Measurements from ENCODE around the gene AKAP13. TPM values are rescaled to one million over a fixed set of nuclear protein-coding genes. Genes with fewer than 3 reads are reported as not detected.

Gene AKAP13
- total RNA-seq, 2 experiments from 2014 or later = 106 to 113 TPM

DNA sequence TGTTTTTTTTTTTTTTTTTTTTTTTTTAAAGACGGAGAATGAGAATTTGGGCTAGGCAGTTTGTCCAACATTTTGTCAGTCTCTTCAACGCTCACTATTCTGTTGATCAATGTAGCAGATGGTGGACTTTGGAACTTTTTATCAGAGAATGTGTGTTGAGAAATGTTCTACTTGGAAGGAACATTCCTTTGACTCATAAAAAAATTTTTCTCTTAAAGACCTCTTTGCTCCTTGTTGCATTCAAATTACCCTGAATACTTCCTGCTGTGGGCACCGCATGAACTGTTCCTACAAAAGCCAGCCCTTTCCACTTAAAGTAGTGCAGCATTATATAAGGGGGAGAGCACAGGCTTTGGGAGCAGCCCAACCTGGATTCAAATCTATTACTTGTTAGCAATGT lies 182.9 kb downstream of the AKAP13 start:
- Mint-ChIP-seq H3K4me3 (no peak overlapping the region), H3K4me1 (ENCODE audit: low read depth) (peaks cover 25% of the 10 kb centered on the region), H3K36me3 (no peaks in the 10 kb centered on the region), H3K9me3 (no peaks in the 10 kb centered on the region), H3K27me3 (no peaks in the 10 kb centered on the region), H3K27ac (no peak overlapping the region)
- ChIA-PET POLR2A (no interaction called here), CTCF (no interaction called here)
- no peak for DNase-seq
- intact Hi-C loops (cut with micrococcal nuclease) = no loop called here

DNA sequence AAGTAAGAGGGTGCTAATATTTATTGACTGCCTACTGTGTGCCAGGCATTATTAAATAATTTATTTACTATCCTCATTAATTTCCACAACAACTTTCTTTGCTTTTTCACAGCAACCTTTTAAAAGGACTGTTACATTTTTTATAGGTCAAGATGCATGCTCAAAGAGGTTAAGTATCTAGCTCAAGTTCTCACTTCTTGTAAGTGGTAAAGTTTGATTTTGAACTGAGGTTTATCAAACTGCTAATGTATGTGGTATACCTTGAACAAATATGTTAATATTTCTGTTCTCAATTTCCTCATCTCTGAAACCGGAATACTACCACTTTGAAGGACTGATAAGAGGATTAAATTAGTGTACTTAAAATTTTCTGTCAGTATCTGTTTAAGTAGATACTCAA lies 183.3 kb downstream of the AKAP13 start:
- no peaks in the 10 kb centered on the region for H3K9me3 Mint-ChIP-seq
- POLR2A ChIA-PET = no interaction called here
- CTCF ChIA-PET = no interaction called here
- H3K27me3 Mint-ChIP-seq = no peaks in the 10 kb centered on the region
- H3K36me3 Mint-ChIP-seq = no peaks in the 10 kb centered on the region
- intact Hi-C loops (cut with micrococcal nuclease) = no loop called here
- peaks cover 20% of the 10 kb centered on the region for H3K4me1 Mint-ChIP-seq (ENCODE audit: low read depth)
- DNase-seq = no peak
- no peak overlapping the region for H3K27ac Mint-ChIP-seq
- no peak overlapping the region for H3K4me3 Mint-ChIP-seq

DNA sequence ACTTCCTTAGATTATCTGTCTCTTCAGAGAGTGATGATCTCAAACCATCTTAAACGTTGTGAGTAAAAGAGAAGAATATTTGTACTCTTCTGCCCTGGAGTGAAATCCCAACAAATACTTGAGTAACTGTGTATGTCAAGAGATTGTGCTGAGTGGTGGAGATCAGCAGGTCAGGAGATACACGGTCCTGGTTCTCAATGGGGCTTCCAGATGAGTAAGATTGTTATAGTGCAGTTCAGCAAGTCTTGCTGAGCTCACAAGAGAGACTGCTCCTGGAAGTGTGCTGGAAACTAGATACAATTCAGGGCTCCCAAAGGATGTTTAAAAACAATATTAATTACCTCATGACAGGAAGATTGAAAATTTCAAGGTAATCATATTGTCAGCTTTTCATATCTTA lies 184.3 kb downstream of the AKAP13 start:
- Mint-ChIP-seq H3K4me1 (ENCODE audit: low read depth) (peaks cover 14% of the 10 kb centered on the region), H3K27me3 (no peaks in the 10 kb centered on the region), H3K36me3 (peaks cover 3% of the 10 kb centered on the region), H3K27ac (no peak overlapping the region), H3K4me3 (no peak overlapping the region), H3K9me3 (no peaks in the 10 kb centered on the region)
- no peak for DNase-seq
- CTCF ChIA-PET = interaction anchor here (0.9 kb wide), 1 partner anchor 231 kb away, joined by 3 read pairs; no protein-coding TSS in a partner anchor
- POLR2A ChIA-PET = no interaction called here
- intact Hi-C loops (cut with micrococcal nuclease) = no loop called here

DNA sequence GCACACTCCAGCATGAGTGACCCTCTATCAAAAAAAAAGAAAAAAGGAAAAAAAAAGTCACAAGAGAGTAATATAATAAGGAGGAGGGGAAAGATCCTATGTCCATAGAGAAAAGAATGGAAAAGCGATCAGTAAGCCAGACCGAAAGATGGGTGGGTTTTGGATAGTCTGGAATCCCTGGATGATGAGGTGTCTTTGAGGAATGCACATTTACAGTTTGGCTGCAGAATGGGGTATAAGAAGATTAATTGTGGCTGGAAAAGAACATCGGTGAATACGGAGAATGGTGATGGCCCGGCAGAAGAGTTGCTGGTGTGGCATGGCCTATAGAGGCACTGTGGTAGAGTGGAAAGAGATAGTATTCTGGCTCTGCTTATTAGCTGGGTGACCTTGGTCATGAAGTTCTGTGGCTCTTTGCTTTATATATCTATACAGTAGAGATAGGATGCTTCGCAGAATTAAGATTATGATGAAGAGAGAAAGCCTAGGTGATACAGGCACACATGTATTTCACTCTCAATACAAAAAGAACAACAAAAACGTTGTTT lies 187.9 kb downstream of the AKAP13 start:
- no peak for DNase-seq
- Mint-ChIP-seq H3K27ac (no peak overlapping the region), H3K36me3 (peaks cover 4% of the 10 kb centered on the region), H3K4me1 (ENCODE audit: low read depth) (peaks cover 32% of the 10 kb centered on the region), H3K27me3 (no peaks in the 10 kb centered on the region), H3K4me3 (no peak overlapping the region), H3K9me3 (no peaks in the 10 kb centered on the region)
- CTCF ChIA-PET = interaction anchor here (0.9 kb wide), 1 partner anchor 10 kb away, joined by 4 read pairs; no protein-coding TSS in a partner anchor
- POLR2A ChIA-PET = interaction anchor here (0.7 to 1.0 kb wide), 2 partner anchors 8 to 210 kb away, joined by 3 to 5 read pairs; no protein-coding TSS in a partner anchor
- intact Hi-C loops (cut with micrococcal nuclease) = no loop called here

DNA sequence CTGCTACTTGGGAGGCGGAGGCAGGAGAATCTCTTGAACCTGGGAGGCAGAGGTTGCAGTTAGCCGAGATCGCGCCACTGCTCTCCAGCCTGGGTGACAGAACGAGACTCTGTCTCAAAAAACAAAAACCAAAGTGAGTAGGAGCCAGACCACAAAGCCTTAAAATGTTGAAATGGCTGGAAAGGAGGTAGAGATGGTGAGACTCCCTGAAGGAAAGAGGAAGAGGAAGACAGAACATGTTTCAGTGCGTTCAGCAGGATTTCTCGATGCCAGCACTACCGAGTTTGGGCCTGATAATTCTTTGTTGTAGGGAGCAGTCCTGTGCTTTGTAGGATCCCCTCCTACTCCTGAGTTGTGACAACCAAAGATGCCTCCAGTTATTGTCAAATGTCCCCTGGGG lies 189.9 kb downstream of the AKAP13 start:
- Mint-ChIP-seq H3K27me3 (no peaks in the 10 kb centered on the region), H3K36me3 (peaks cover 4% of the 10 kb centered on the region), H3K4me3 (no peak overlapping the region), H3K9me3 (no peaks in the 10 kb centered on the region), H3K4me1 (ENCODE audit: low read depth) (peaks cover 25% of the 10 kb centered on the region), H3K27ac (no peak overlapping the region)
- intact Hi-C loops (cut with micrococcal nuclease) = no loop called here
- POLR2A ChIA-PET = no interaction called here
- no peak for DNase-seq
- CTCF ChIA-PET = no interaction called here

DNA sequence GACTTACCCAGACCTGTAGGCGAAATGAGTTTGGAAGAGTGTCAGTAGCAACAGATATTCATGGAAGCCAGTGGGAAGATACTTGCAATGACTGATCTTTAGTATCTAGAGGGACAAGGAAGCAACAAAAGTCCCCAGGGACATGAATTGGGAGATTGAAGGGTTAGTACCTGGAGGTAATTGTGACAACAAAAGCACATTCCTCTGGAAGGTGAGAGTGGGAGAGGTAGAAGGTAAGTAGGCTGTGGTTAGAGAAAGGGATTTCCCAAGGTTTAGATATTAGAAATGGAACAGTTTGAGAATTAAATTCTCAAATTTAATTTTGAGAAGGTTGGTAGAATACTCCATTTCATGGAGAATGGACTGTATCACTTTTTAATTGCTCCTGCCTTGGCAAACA lies 191.4 kb downstream of the AKAP13 start:
- H3K27me3 Mint-ChIP-seq = no peaks in the 10 kb centered on the region
- H3K36me3 Mint-ChIP-seq = peaks cover 4% of the 10 kb centered on the region
- peaks cover 25% of the 10 kb centered on the region for H3K4me1 Mint-ChIP-seq (ENCODE audit: low read depth)

DNA sequence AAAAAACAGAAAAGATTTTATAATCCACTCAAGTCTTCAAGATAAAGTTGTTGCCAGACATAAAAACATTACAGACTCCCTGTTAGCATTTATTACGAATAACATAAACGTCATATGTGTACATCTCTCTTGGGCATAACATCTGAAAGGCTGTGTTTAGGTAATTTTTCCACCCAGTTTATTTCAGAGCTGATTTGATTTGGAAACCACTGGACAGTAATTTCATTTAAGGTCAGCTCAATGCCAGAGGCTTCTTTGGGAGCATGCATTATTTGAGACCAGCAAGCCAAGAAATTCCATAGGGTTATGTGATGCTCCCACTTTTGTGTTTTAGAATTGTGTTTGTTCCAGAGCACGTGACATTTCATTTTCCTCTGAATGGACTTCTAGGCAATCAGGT lies 196.0 kb downstream of the AKAP13 start:
- Mint-ChIP-seq H3K27ac (no peak overlapping the region), H3K4me1 (ENCODE audit: low read depth) (peaks cover 36% of the 10 kb centered on the region), H3K4me3 (no peak overlapping the region), H3K9me3 (no peaks in the 10 kb centered on the region), H3K36me3 (peaks cover 24% of the 10 kb centered on the region), H3K27me3 (no peaks in the 10 kb centered on the region)
- ChIA-PET POLR2A (interaction anchor here (0.8 kb wide), 1 partner anchor 9 kb away, joined by 5 read pairs; no protein-coding TSS in a partner anchor), CTCF (interaction anchor here (1.1 to 1.5 kb wide), 2 partner anchors 10 to 280 kb away, joined by 3 to 5 read pairs; no protein-coding TSS in a partner anchor)
- DNase-seq = no peak
- intact Hi-C loops (cut with micrococcal nuclease) = no loop called here

More for the DNA sequence above, 191.4 kb downstream of the AKAP13 start:
- POLR2A ChIA-PET = no interaction called here
- H3K4me3 Mint-ChIP-seq = no peak overlapping the region
- no peak for DNase-seq
- CTCF ChIA-PET = no interaction called here
- no peak overlapping the region for H3K27ac Mint-ChIP-seq
- intact Hi-C loops (cut with micrococcal nuclease) = no loop called here
- H3K9me3 Mint-ChIP-seq = no peaks in the 10 kb centered on the region

DNA sequence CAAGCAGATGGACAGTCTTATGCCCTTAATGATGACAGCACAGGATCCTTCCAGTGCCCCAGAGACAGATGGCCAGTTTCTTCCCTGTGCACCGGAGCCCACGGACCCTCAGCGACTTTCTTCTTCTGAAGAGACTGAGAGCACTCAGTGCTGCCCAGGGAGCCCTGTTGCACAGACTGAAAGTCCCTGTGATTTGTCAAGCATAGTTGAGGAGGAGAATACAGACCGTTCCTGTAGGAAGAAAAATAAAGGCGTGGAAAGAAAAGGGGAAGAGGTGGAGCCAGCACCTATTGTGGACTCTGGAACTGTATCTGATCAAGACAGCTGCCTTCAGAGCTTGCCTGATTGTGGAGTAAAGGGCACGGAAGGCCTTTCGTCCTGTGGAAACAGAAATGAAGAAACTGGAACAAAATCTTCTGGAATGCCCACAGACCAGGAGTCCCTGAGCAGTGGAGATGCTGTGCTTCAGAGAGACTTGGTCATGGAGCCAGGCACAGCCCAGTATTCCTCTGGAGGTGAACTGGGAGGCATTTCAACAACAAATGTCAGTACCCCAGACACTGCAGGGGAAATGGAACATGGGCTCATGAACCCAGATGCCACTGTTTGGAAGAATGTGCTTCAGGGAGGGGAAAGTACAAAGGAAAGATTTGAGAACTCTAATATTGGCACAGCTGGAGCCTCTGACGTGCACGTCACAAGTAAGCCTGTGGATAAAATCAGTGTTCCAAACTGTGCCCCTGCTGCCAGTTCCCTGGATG lies 198.7 kb downstream of the AKAP13 start:
- Mint-ChIP-seq H3K27ac (no peak overlapping the region), H3K27me3 (no peaks in the 10 kb centered on the region), H3K4me1 (ENCODE audit: low read depth) (peaks cover 51% of the 10 kb centered on the region), H3K4me3 (no peak overlapping the region), H3K9me3 (no peaks in the 10 kb centered on the region), H3K36me3 (peaks cover 44% of the 10 kb centered on the region)
- CTCF ChIA-PET = interaction anchor here (1.2 kb wide), 1 partner anchor 104 kb away, joined by 3 read pairs; no protein-coding TSS in a partner anchor
- POLR2A ChIA-PET = no interaction called here
- no peak for DNase-seq
- intact Hi-C loops (cut with micrococcal nuclease) = no loop called here

DNA sequence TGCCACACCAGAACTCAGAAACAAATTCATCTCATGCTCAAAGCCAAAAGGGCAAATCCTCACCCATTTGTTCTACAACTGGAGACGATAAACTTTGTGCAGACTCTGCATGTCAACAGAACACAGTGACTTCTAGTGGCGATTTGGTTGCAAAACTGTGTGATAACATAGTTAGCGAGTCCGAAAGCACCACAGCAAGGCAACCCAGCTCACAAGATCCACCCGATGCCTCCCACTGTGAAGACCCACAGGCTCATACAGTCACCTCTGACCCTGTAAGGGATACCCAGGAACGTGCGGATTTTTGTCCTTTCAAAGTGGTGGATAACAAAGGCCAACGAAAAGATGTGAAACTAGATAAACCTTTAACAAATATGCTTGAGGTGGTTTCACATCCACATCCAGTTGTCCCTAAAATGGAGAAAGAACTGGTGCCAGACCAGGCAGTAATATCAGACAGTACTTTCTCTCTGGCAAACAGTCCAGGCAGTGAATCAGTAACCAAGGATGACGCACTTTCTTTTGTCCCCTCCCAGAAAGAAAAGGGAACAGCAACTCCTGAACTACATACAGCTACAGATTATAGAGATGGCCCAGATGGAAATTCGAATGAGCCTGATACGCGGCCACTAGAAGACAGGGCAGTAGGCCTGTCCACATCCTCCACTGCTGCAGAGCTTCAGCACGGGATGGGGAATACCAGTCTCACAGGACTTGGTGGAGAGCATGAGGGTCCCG lies 199.7 kb downstream of the AKAP13 start:
- H3K9me3 Mint-ChIP-seq = no peaks in the 10 kb centered on the region
- peak overlapping the region; percentile 86 for H3K4me3 Mint-ChIP-seq
- no peak for DNase-seq
- peak overlapping the region; percentile 93 for H3K27ac Mint-ChIP-seq
- POLR2A ChIA-PET = interaction anchor here (0.8 to 3.8 kb wide), 12 partner anchors 15 to 124 kb away, joined by 3 to 27 read pairs (median 6); no protein-coding TSS in a partner anchor
- peaks cover 49% of the 10 kb centered on the region for H3K36me3 Mint-ChIP-seq
- intact Hi-C loops (cut with micrococcal nuclease) = loop anchor here (5.0 kb wide), 3 partner anchors 263 to 843 kb away; no protein-coding TSS in a partner anchor
- no peaks in the 10 kb centered on the region for H3K27me3 Mint-ChIP-seq
- peaks cover 60% of the 10 kb centered on the region for H3K4me1 Mint-ChIP-seq (ENCODE audit: low read depth)
- CTCF ChIA-PET = interaction anchor here (0.7 to 2.6 kb wide), 5 partner anchors 37 to 284 kb away, joined by 3 to 11 read pairs (median 4); no protein-coding TSS in a partner anchor

DNA sequence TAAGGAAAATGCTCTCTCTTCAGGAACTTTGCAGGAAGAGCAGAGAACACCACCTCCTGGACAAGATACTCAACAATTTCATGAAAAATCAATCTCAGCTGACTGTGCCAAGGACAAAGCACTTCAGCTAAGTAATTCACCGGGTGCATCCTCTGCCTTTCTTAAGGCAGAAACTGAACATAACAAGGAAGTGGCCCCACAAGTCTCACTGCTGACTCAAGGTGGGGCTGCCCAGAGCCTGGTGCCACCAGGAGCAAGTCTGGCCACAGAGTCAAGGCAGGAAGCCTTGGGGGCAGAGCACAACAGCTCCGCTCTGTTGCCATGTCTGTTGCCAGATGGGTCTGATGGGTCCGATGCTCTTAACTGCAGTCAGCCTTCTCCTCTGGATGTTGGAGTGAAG lies 200.5 kb downstream of the AKAP13 start:
- ChIA-PET POLR2A (interaction anchor here (0.8 to 3.8 kb wide), 15 partner anchors 14 to 250 kb away, joined by 3 to 27 read pairs (median 7); no protein-coding TSS in a partner anchor), CTCF (interaction anchor here (0.7 to 2.9 kb wide), 7 partner anchors 24 to 284 kb away, joined by 3 to 13 read pairs (median 9); no protein-coding TSS in a partner anchor)
- no peaks in the 10 kb centered on the region for H3K27me3 Mint-ChIP-seq
- peaks cover 68% of the 10 kb centered on the region for H3K4me1 Mint-ChIP-seq (ENCODE audit: low read depth)
- H3K4me3 Mint-ChIP-seq = peak overlapping the region; percentile 86
- peak overlapping the region; percentile 93 for H3K27ac Mint-ChIP-seq
- no peaks in the 10 kb centered on the region for H3K9me3 Mint-ChIP-seq
- DNase-seq = peak; percentile 83
- H3K36me3 Mint-ChIP-seq = peaks cover 55% of the 10 kb centered on the region
- intact Hi-C loops (cut with micrococcal nuclease) = loop anchor here (1.0 to 5.0 kb wide), 7 partner anchors 16 to 844 kb away; no protein-coding TSS in a partner anchor

DNA sequence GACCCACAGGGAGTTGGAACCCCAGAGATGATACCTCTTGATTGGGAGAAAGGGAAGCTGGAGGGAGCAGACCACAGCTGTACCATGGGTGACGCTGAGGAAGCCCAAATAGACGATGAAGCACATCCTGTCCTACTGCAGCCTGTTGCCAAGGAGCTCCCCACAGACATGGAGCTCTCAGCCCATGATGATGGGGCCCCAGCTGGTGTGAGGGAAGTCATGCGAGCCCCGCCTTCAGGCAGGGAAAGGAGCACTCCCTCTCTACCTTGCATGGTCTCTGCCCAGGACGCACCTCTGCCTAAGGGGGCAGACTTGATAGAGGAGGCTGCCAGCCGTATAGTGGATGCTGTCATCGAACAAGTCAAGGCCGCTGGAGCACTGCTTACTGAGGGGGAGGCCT lies 201.1 kb downstream of the AKAP13 start:
- Mint-ChIP-seq H3K4me1 (ENCODE audit: low read depth) (peaks cover 74% of the 10 kb centered on the region), H3K27ac (peak overlapping the region; percentile 93), H3K4me3 (peak overlapping the region; percentile 86), H3K9me3 (no peaks in the 10 kb centered on the region), H3K27me3 (no peaks in the 10 kb centered on the region), H3K36me3 (peaks cover 58% of the 10 kb centered on the region)
- peak; percentile 81 for DNase-seq
- POLR2A ChIA-PET = interaction anchor here (0.6 to 3.8 kb wide), 16 partner anchors 23 to 251 kb away, joined by 3 to 27 read pairs (median 10); no protein-coding TSS in a partner anchor
- CTCF ChIA-PET = interaction anchor here (0.6 to 2.9 kb wide), 9 partner anchors 20 to 285 kb away, joined by 3 to 13 read pairs (median 9); no protein-coding TSS in a partner anchor
- intact Hi-C loops (cut with micrococcal nuclease) = loop anchor here (1.0 to 5.0 kb wide), 7 partner anchors 16 to 844 kb away; no protein-coding TSS in a partner anchor

Measured in activated CD4-positive, alpha-beta memory T cell treated with anti-CD3 and anti-CD28 coated beads for 36 hours (primary cell).